RWPE1 (cell line): ENCODE results near the gene TEX264.
"Not testable (repeated sequence)": the region's sequence is repeated elsewhere in the genome, so short reads cannot be mapped to it uniquely, and the experiment has no call there.

ENCODE experiments used
- CTCF ChIA-PET: fragments of 350-600 bp; sonication (Branson Sonifier 250); formaldehyde crosslinking; extraction: SDS; loops from one replicate; lab custom pipeline; 2021; lab: Yijun Ruan, JAX
- POLR2A ChIA-PET: fragments of 400-600 bp; formaldehyde crosslinking; extraction: SDS; loops from one replicate; lab custom pipeline; 2020; ENCODE audit warnings: antibody characterized with exemption; ENCODE audit not compliant: low non-redundant PET; lab: Yijun Ruan, JAX
- DNase-seq: peaks from one replicate; pipeline ENCODE4 v3.0.0; 2012; ENCODE audit warnings: low spot score
- H3K27ac ChIP-seq: fragments of 450-650 bp; 2 replicates; pipeline ENCODE4 v1.5.1; 2017
- CTCF ChIP-seq: fragments of 450-650 bp; conservative IDR thresholded peaks from 2 replicates; pipeline ENCODE4 v1.5.1; 2017; ENCODE audit warnings: low read depth, mild to moderate bottlenecking

The TEX264 gene

GRCh38 chr3:51735039-51735438 is 64.0 kb downstream of the TEX264 start:
- ChIA-PET CTCF (no interaction called here), POLR2A (no interaction called here)
- DNase-seq = no peak
- no peak for TF ChIP-seq CTCF
- no peak overlapping the region for H3K27ac ChIP-seq

- DNase-seq = no peak
- CTCF ChIA-PET = no interaction called here
- no peak overlapping the region for H3K27ac ChIP-seq
- POLR2A ChIA-PET = no interaction called here
- no peak for TF ChIP-seq CTCF
Observed at GRCh38 chr3:51735950-51736349, 64.9 kb downstream of the TEX264 start.

- CTCF ChIA-PET = no interaction called here
- no peak for DNase-seq
- no peak for TF ChIP-seq CTCF
- no peak overlapping the region for H3K27ac ChIP-seq
- POLR2A ChIA-PET = no interaction called here
Observed at GRCh38 chr3:51739110-51739509, 68.1 kb downstream of the TEX264 start.

- CTCF ChIA-PET, POLR2A ChIA-PET, DNase-seq: not testable (repeated sequence)
Observed at GRCh38 chr3:51742320-51742719, 71.3 kb downstream of the TEX264 start.

GRCh38 chr3:51742978-51743377 is 71.9 kb downstream of the TEX264 start:
- POLR2A ChIA-PET, CTCF ChIA-PET, DNase-seq, H3K27ac ChIP-seq: not testable (repeated sequence)

More at GRCh38 chr3:51742320-51742719, 71.3 kb downstream of the TEX264 start:
- not testable (repeated sequence) for H3K27ac ChIP-seq

GRCh38 chr3:51747840-51748239 is 76.8 kb downstream of the TEX264 start:
- no peak for DNase-seq
- no peak for TF ChIP-seq CTCF
- POLR2A ChIA-PET = no interaction called here
- no peak overlapping the region for H3K27ac ChIP-seq
- CTCF ChIA-PET = interaction anchor here (0.7 kb wide), 1 partner anchor 28 kb away, joined by 3 read pairs; no protein-coding TSS in a partner anchor

- DNase-seq = no peak
- TF ChIP-seq CTCF = no peak
- CTCF ChIA-PET = interaction anchor here (0.7 kb wide), 1 partner anchor 29 kb away, joined by 3 read pairs; no protein-coding TSS in a partner anchor
- POLR2A ChIA-PET = no interaction called here
- H3K27ac ChIP-seq = no peak overlapping the region
Observed at GRCh38 chr3:51748327-51748726, 77.3 kb downstream of the TEX264 start.

GRCh38 chr3:51750878-51751277 is 79.8 kb downstream of the TEX264 start:
- no peak overlapping the region for H3K27ac ChIP-seq
- POLR2A ChIA-PET = no interaction called here
- no peak for TF ChIP-seq CTCF
- CTCF ChIA-PET = no interaction called here
- no peak for DNase-seq
